Kidney (tissue), 14 donors: ENCODE results near the gene HIVEP3. TPM values are rescaled to one million over a fixed set of nuclear protein-coding genes. Genes with fewer than 3 reads are reported as not detected.

Experiments
- DNase-seq, 5 donors: peaks; one replicate each; pipeline ENCODE4 v3.0.0-alpha.2; 2013 to 2020
- FAIRE-seq: peaks from 2 replicates; lab custom pipeline; 2012; peaks lifted over from hg19 to GRCh38; lab: Jason Lieb, UNC
- H3K27ac ChIP-seq, 2 donors: one replicate each; pipeline ENCODE4 v1.7.0; 2013; ENCODE audit warnings: low read depth in 2 of 2, low read length in 2 of 2, inconsistent platforms in 1 of 2
- H3K27me3 ChIP-seq: one replicate; pipeline ENCODE4 v1.7.1; 2013; ENCODE audit warnings: low read length, inconsistent platforms; ENCODE audit not compliant: control insufficient read depth, insufficient read depth
- H3K36me3 ChIP-seq, 3 donors: one replicate each; pipeline versions ENCODE4 v1.7.0 to v1.7.1; 2013; ENCODE audit warnings: low read length in 3 of 3, control low read depth in 1 of 3, inconsistent platforms in 1 of 3; ENCODE audit not compliant: insufficient read depth in 3 of 3, control insufficient read depth in 2 of 3
- H3K4me1 ChIP-seq, 3 donors: one replicate each; pipeline versions ENCODE4 v1.7.0 to v1.7.1; 2013; ENCODE audit warnings: low read length in 3 of 3, inconsistent platforms in 1 of 3, low read depth in 1 of 3; ENCODE audit not compliant: control insufficient read depth in 2 of 3, insufficient read depth in 2 of 3
- H3K4me3 ChIP-seq, 3 donors: one replicate each; pipeline versions ENCODE4 v1.7.0 to v1.8.1; 2013; ENCODE audit warnings: low read length in 3 of 3, control low read depth in 1 of 3, inconsistent platforms in 1 of 3
- H3K9ac ChIP-seq, 3 donors: one replicate each; pipeline versions ENCODE4 v1.7.0 to v1.7.1; 2013; ENCODE audit warnings: low read length in 3 of 3, control low read depth in 1 of 3, inconsistent platforms in 1 of 3
- H3K9me3 ChIP-seq, 3 donors: one replicate each; pipeline versions ENCODE4 v1.7.0 to v1.7.1; 2013; ENCODE audit warnings: low read length in 3 of 3, control low read depth in 1 of 3, inconsistent platforms in 1 of 3; ENCODE audit not compliant: control insufficient read depth in 2 of 3, insufficient read depth in 1 of 3
- intact Hi-C: fragments of 100-400 bp; cut with DNase I; formaldehyde crosslinking; loops from one replicate; pipeline ENCODE4 v1.11.1; 2022
- polyA plus RNA-seq: library from polyadenylated mRNA; stranded (reverse); fragments of 350-450 nt; fragmentation: Illumina TruSeq; extraction: RNeasy Lipid Tissue Mini Kit (QIAGEN cat#74804); gene quantifications from one replicate; pipeline ENCODE4 v1.2.3, GENCODE V29; 2014; ENCODE audit warnings: low read depth, low replicate concordance; ENCODE audit not compliant: insufficient read depth
- total RNA-seq: library from RNA; stranded (reverse); fragmentation: NEBNext Ultra II Directional; extraction: Animal tissue kit (Norgen Biotek cat#: 25700); gene quantifications from one replicate; pipeline ENCODE4 v1.2.1, GENCODE V29; 2021
- TF ChIP-seq, protein P1 (sequence below): IDR thresholded peaks from 3 replicates; pipeline ENCODE4 v1.5.1; 2012; ENCODE audit warnings: mild to moderate bottlenecking, moderate library complexity, borderline replicate concordance; ENCODE audit not compliant: insufficient read depth; ENCODE audit errors: extremely low read depth
- donor health status: control.
- donor health status: control.
- donor health status: control.
- donor health status: control.
- donor health status: control.
- donor health status: DM: yes; HTN: yes; CAD: no.
- donor health status: Normal renal cell carcinoma (clear cell type).

Gene HIVEP3
- total and polyA plus RNA-seq, 2 donors from 2014 or later: 3.5 to 11.0 TPM

DNA sequence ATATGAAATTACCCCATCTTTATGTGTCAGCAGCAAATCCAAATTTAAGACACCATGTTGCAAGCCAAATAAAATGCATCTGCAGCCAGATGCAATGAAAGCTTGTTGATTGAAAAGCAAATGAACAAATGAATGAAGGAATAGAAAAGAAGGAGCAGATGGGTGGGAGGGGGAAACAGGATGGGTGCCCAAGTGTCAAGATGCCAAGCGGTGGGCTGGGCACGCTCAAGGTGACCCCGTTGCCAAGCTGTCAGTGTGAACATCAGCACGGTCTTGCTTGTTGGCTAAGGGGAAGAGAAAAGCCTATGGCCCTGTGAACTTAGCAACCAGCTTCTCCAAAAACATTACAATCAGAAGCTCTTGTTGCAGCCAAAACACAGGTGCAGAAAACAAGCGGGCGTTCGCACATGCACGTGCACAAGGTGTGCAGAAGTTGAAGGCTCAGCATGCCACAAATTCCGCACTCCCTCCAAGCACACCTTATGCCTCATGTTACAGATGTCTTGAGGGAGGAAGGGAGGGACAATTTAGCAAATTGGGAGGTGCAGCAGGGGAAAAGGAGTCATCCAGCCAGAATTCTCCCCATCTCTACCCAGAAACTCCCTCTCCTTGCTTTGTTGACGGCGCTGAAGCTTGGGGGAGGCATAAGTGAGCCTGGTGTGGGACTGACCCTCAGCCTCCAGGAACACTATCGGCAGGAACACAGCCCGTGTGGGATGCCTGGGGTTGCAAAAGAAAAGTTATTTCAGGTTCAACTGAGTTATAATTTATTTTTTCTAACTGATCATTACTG, 62.4 kb downstream of the HIVEP3 start:
- Histone ChIP-seq H3K27ac (no peak overlapping the region), H3K36me3 (no peaks in the 10 kb centered on the region), H3K9ac (no peak overlapping the region), H3K4me3 (no peak overlapping the region), H3K4me1 (peaks cover 0 to 5% (median 0%) of the 10 kb centered on the region in 3 donors), H3K27me3 (no peaks in the 10 kb centered on the region), H3K9me3 (no peaks in the 10 kb centered on the region)
- TF ChIP-seq, protein P1, sequence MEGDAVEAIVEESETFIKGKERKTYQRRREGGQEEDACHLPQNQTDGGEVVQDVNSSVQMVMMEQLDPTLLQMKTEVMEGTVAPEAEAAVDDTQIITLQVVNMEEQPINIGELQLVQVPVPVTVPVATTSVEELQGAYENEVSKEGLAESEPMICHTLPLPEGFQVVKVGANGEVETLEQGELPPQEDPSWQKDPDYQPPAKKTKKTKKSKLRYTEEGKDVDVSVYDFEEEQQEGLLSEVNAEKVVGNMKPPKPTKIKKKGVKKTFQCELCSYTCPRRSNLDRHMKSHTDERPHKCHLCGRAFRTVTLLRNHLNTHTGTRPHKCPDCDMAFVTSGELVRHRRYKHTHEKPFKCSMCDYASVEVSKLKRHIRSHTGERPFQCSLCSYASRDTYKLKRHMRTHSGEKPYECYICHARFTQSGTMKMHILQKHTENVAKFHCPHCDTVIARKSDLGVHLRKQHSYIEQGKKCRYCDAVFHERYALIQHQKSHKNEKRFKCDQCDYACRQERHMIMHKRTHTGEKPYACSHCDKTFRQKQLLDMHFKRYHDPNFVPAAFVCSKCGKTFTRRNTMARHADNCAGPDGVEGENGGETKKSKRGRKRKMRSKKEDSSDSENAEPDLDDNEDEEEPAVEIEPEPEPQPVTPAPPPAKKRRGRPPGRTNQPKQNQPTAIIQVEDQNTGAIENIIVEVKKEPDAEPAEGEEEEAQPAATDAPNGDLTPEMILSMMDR: no peak
- FAIRE-seq (no peak), DNase-seq (no peak)
- intact Hi-C loops: no loop called here

- H3K4me1 ChIP-seq: peaks cover 0 to 5% (median 0%) of the 10 kb centered on the region in 3 donors
- intact Hi-C loops: no loop called here
- H3K27ac ChIP-seq: no peak overlapping the region
- no peaks in the 10 kb centered on the region for H3K27me3 ChIP-seq
- no peak overlapping the region for H3K4me3 ChIP-seq
- DNase-seq (no peak), FAIRE-seq (no peak)
- H3K9me3 ChIP-seq: no peaks in the 10 kb centered on the region
- H3K36me3 ChIP-seq: no peaks in the 10 kb centered on the region
- H3K9ac ChIP-seq: no peak overlapping the region
- TF ChIP-seq, protein P1: no peak
Measured at GRCh38 chr1:41855713-41856112, 63.0 kb downstream of the HIVEP3 start.

- no peak for FAIRE-seq
- no peaks in the 10 kb centered on the region for H3K36me3 ChIP-seq
- no peak overlapping the region for H3K9ac ChIP-seq
- DNase-seq: no peak
- H3K9me3 ChIP-seq: no peaks in the 10 kb centered on the region
- H3K4me1 ChIP-seq: peaks cover 0 to 5% (median 0%) of the 10 kb centered on the region in 3 donors
- no peak overlapping the region for H3K4me3 ChIP-seq
- no peaks in the 10 kb centered on the region for H3K27me3 ChIP-seq
- no peak overlapping the region for H3K27ac ChIP-seq
- intact Hi-C loops: no loop called here
- TF ChIP-seq, protein P1: no peak
Measured at GRCh38 chr1:41853907-41854306, 64.8 kb downstream of the HIVEP3 start.
